Naive thymus-derived CD8-positive, alpha-beta T cell (primary cell): ENCODE data around the gene ONECUT3. TPM values are rescaled to one million over a fixed set of nuclear protein-coding genes. Genes with fewer than 3 reads are reported as not detected.

Experiments
- ATAC-seq, 2 donors: fragments of 150-1000 bp; cut with Tn5 transposase in 1 of 2; sonication (Bioruptor Pico), chemical (Tn5 transposase) in 1 of 2; 1 replicate in 1 of 2; 2 replicates in 1 of 2; pipeline ENCODE4 v1.10.0; 2021; ENCODE audit warnings: mild to moderate bottlenecking in 2 of 2, moderate library complexity in 2 of 2
- POLR2A ChIA-PET: fragments of 350-600 bp; sonication (Branson Sonifier 250); formaldehyde crosslinking; loops from one replicate; lab custom pipeline; 2021; ENCODE audit warnings: antibody characterized with exemption; lab: Charles Lee
- DNase-seq, 10 donors: peaks; one replicate each; pipeline versions ENCODE4 v3.0.0 to v3.0.0-alpha.2; 2020 to 2022
- H3K27ac Mint-ChIP-seq, 10 donors: one replicate each; pipeline ENCODE4 v1.8.0; 2020 to 2022; ENCODE audit warnings: mild to moderate bottlenecking in 10 of 10, mixed read lengths in 10 of 10, moderate library complexity in 4 of 10, inconsistent platforms in 1 of 10
- H3K27me3 Mint-ChIP-seq, 5 donors: one replicate each; pipeline ENCODE4 v1.8.0; 2021 to 2022; ENCODE audit warnings: mixed read lengths in 5 of 5
- H3K36me3 Mint-ChIP-seq, 3 donors: one replicate each; pipeline ENCODE4 v1.8.0; 2020 to 2022; ENCODE audit warnings: mixed read lengths in 3 of 3, mild to moderate bottlenecking in 2 of 3, inconsistent platforms in 1 of 3
- H3K4me1 Mint-ChIP-seq, 4 donors: one replicate each; pipeline ENCODE4 v1.8.0; 2021 to 2022; ENCODE audit warnings: mixed read lengths in 4 of 4
- H3K4me3 Mint-ChIP-seq, 10 donors: one replicate each; pipeline ENCODE4 v1.8.0; 2020 to 2022; ENCODE audit warnings: mild to moderate bottlenecking in 10 of 10, mixed read lengths in 10 of 10, moderate library complexity in 6 of 10, inconsistent platforms in 1 of 10
- H3K9me3 Mint-ChIP-seq, 9 donors: one replicate each; pipeline ENCODE4 v1.8.0; 2020 to 2022; ENCODE audit warnings: mixed read lengths in 9 of 9, mild to moderate bottlenecking in 3 of 9, inconsistent platforms in 1 of 9, moderate library complexity in 1 of 9
- polyA plus RNA-seq, 3 donors: library from polyadenylated mRNA; unstranded; fragments of 300-500 nt; fragmentation: Illumina TruSeq; gene quantifications; one replicate each; pipeline ENCODE4 v1.2.3, GENCODE V29; 2021
- total RNA-seq, 8 experiments: library from RNA in 2 of 8; stranded (reverse) in 2 of 8; gene quantifications; one replicate each; pipeline ENCODE4 v1.2.3 and lab custom pipeline; 2021 to 2026

Gene ONECUT3
- total and polyA plus RNA-seq, 5 experiments from 2014 or later: not detected

DNA sequence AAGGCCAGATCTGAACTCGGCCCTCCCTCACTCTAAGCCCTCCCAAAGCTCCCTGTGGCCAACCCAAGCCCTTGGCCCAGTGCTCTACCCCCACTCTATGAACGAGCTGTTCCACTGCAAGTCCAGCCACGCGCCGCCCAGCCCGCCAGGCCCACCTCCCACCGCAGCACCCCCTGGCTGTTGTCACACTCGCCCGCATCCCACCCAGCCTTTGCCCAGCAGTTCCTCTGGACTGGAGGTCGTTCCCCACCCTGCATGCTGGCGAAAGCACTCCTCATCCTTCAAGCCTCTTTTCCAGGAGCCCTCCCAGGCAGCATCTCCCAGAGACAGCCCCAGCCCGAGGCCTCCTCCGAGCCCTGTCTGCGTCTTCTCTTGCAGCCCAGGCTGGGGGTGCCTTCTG is 33.1 kb upstream of the ONECUT3 start:
- Mint-ChIP-seq H3K4me1 (peaks cover 2 to 7% (median 7%) of the 10 kb centered on the region in 4 donors), H3K9me3 (peaks cover 0 to 13% (median 0%) of the 10 kb centered on the region in 9 donors), H3K36me3 (no peaks in the 10 kb centered on the region), H3K4me3 (no peak overlapping the region), H3K27me3 (peaks cover 27 to 74% (median 52%) of the 10 kb centered on the region in 5 donors), H3K27ac (no peak overlapping the region)
- DNase-seq (no peak), ATAC-seq (no peak)
- POLR2A ChIA-PET: interaction anchor here (0.5 to 0.6 kb wide), 2 partner anchors 182 to 1075 kb away, joined by 3 read pairs; no protein-coding TSS in a partner anchor

DNA sequence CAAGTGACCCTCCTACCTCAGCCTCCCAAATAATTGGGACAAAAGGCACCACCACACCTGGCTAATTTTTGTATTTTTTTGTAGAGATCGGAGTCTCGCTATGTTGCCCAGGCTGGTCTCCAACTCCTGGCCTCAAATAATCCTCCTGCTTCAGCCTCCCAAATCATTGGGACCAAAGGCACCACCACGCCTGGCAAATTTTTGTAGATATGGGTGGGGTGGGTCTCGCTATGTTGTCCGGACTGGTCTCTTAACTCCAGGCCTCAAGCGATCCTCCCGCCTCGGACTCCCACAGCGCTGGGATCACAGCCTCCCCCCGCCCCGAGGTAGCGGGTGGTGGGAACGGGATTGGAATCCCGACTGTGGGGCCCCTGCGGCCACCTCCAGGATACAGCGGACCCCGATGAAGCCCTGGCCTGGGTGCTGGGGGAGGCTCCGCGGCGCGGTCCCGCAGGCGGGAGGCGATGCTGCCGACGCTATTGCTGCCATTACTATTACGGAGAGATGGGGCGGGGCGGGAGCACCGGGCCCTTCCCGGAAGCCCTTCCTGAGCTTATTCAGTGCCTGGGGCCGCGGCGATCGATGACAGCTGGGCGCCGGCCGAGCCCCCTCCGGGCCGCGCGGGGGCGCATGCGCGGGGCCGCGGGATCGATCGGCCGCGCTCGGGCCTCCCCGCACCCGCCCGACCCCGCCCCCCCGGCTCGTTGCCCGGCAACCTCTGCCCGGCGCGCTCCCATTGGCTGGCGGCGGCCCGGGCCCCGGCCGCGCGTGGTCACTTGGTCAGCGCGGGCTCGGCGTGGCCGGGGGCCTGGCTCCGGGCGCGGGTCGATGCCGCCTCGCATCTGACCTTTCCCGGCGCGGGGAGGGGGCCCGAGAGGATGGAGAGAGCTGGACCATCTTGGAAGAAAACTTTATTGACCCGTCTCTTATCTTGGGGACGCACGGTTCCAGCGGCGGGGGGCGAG is 27.9 kb upstream of the ONECUT3 start:
- Mint-ChIP-seq H3K27me3 (peaks cover 20 to 67% (median 46%) of the 10 kb centered on the region in 5 donors), H3K27ac (no peak overlapping the region), H3K4me1 (peaks cover 5 to 8% (median 7%) of the 10 kb centered on the region in 4 donors), H3K4me3 (peak overlapping the region; percentile 53 to 78 (median 66)), H3K36me3 (no peaks in the 10 kb centered on the region), H3K9me3 (no peaks in the 10 kb centered on the region)
- ATAC-seq (peak; percentile 61 to 70), DNase-seq (peak in 2 of 10 donors; percentile 24 to 36)
- POLR2A ChIA-PET: no interaction called here

DNA sequence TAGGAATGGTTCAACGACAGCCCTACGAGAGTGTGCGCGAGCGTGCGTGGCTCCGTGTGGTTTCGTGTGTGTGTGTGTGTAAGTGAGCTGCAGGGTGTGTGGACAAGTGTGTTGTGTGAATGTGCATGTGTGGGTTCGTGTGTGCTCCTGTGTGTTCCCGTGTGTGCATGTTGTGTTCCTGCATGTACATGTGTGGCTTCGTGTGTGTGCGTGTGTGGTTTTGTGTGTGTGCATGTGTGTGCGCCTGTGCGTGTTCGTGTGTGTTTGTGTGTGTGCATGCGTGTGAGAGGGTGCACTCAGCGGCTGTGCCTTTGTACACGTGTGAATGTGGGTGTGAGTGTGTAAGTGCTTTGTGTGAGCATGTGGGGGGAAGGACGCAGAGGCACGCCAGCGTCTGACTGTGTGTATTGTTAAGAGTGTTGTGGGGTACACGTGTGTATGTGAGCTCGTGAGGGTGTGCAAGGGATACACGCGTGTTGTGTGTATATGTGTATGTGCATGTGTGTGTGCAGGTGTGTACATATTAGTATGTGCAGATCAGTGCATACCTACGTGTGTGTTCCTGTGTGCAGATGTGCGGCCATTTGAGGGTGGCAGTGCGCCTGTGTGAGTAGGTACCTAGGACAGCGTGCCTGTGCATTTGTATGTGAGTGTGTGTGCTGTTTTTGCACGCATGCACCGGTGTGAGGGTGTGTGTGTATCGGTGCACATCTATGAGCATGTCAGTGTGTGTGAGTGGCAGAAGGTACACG is 24.3 kb upstream of the ONECUT3 start:
- Mint-ChIP-seq H3K4me3 (no peak overlapping the region), H3K27ac (no peak overlapping the region), H3K36me3 (no peaks in the 10 kb centered on the region), H3K27me3 (peaks cover 24 to 62% (median 39%) of the 10 kb centered on the region in 5 donors), H3K9me3 (no peaks in the 10 kb centered on the region), H3K4me1 (peaks cover 0 to 6% (median 3%) of the 10 kb centered on the region in 4 donors)
- POLR2A ChIA-PET: no interaction called here
- DNase-seq (no peak), ATAC-seq (no peak)

DNA sequence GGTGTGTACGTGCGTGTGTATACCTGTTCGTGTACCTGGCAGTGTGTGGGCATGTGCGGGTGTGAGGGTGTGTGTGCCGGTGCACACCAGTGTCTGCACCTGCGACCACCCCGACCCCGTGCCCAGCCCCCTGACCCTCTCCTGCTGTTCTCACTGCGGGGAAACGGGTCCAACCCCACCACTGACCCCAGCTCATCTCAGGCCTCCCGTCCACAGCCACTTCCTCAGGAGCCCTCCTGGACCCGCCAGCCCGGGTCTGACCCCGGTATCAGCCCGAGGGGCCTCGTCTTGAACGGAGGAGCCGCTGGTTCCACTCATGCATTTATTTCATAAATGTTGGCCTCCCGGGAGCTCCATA is 23.8 kb upstream of the ONECUT3 start:
- POLR2A ChIA-PET: no interaction called here
- H3K4me3 Mint-ChIP-seq: no peak overlapping the region
- ATAC-seq (no peak), DNase-seq (no peak)
- H3K36me3 Mint-ChIP-seq: no peaks in the 10 kb centered on the region
- peaks cover 0 to 6% (median 3%) of the 10 kb centered on the region in 4 donors for H3K4me1 Mint-ChIP-seq
- H3K27me3 Mint-ChIP-seq: peaks cover 24 to 66% (median 43%) of the 10 kb centered on the region in 5 donors
- H3K27ac Mint-ChIP-seq: no peak overlapping the region
- H3K9me3 Mint-ChIP-seq: no peaks in the 10 kb centered on the region

- Mint-ChIP-seq H3K27ac (no peak overlapping the region), H3K36me3 (no peaks in the 10 kb centered on the region), H3K9me3 (no peaks in the 10 kb centered on the region), H3K4me3 (no peak overlapping the region), H3K4me1 (peaks cover 0 to 6% (median 3%) of the 10 kb centered on the region in 4 donors), H3K27me3 (peaks cover 26 to 69% (median 41%) of the 10 kb centered on the region in 5 donors)
- POLR2A ChIA-PET: no interaction called here
- ATAC-seq (no peak), DNase-seq (no peak)
Observed at GRCh38 chr19:1730157-1730556, 23.1 kb upstream of the ONECUT3 start.

DNA sequence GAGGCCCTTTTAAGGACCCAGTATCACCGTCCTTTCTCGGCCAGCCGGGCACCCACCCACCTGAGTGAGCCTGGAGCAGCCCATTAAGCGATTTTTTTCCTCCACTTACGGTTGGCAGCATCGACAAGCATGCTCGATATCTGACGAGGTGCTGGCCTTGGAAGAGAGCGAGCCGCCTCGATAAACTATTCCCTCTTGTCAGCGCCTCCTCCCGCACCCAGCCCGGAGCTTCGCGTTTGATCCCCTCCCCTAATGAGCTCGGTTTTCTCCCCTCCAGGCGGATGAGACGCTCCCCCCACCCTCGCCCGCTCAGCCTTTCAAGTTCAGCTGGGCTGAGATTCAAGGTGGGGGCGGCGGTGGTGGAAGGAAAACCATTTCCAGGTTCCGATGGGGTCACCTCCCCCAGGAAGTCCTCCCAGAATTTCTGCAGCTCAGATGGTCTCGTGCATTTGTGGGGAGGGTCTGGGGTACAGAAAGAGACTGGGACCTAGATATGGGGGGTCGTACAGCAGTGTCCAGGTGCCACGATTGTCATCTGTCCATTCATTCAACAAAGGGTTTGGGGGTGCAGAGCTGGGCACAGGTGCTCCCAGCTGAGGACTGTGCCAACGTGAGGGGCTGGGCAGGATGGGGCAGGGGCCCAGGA is 18.9 kb upstream of the ONECUT3 start:
- no peak overlapping the region for H3K27ac Mint-ChIP-seq
- H3K27me3 Mint-ChIP-seq: peaks cover 16 to 78% (median 33%) of the 10 kb centered on the region in 5 donors

DNA sequence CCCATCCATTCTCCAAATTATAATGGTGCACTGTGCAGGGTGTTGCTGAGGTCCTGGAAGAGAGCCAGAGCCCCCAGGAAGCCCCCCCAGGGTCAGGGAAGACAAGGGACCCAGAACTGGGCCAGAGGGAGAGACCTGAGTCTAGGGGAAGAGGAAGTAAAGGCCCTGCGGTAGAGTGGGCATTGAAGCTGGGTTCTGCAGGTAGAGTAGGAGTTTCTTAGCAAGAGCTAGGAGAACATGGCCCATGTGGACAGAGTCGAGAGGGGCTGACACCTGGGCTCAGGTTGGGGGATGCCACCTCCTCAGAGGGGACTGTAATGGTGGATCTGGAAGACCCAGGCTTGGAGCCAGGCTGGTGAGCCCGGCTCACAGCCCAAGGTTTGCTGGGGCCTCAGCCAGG is 17.0 kb upstream of the ONECUT3 start:
- no peak for DNase-seq
- ATAC-seq: no peak
- H3K36me3 Mint-ChIP-seq: no peaks in the 10 kb centered on the region
- H3K27me3 Mint-ChIP-seq: peaks cover 20 to 77% (median 37%) of the 10 kb centered on the region in 5 donors
- peaks cover 0 to 9% (median 0%) of the 10 kb centered on the region in 9 donors for H3K9me3 Mint-ChIP-seq
- POLR2A ChIA-PET: no interaction called here
- H3K27ac Mint-ChIP-seq: no peak overlapping the region
- no peaks in the 10 kb centered on the region for H3K4me1 Mint-ChIP-seq
- no peak overlapping the region for H3K4me3 Mint-ChIP-seq

More for the DNA sequence above, 18.9 kb upstream of the ONECUT3 start:
- H3K9me3 Mint-ChIP-seq: peaks cover 0 to 2% (median 0%) of the 10 kb centered on the region in 9 donors
- H3K36me3 Mint-ChIP-seq: no peaks in the 10 kb centered on the region
- DNase-seq (no peak), ATAC-seq (no peak)
- H3K4me3 Mint-ChIP-seq: no peak overlapping the region
- POLR2A ChIA-PET: no interaction called here
- H3K4me1 Mint-ChIP-seq: no peaks in the 10 kb centered on the region

DNA sequence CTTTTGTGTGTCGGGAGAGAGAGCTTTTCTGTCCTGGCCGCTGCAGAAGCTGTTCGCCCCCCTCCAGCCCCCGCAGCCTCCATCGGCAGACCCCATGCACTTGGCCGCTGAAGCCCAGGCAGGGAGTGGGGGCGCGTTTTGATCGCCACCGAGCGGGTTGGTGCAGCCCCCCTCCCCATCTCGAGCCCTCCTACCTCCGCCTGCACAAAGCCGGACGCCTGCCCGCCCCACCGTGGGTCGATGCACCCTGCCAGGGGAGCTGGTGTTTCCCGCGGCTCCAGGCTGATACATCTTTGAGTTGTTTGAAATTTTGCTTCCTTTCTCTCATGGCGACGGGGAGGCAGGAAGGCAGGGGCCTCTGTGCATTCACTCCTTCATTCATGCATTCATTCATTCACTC is 16.4 kb upstream of the ONECUT3 start:
- H3K27ac Mint-ChIP-seq: peak overlapping the region in 1 of 10 donors; percentile 47
- peaks cover 0 to 9% (median 2%) of the 10 kb centered on the region in 9 donors for H3K9me3 Mint-ChIP-seq
- no peaks in the 10 kb centered on the region for H3K4me1 Mint-ChIP-seq
- H3K27me3 Mint-ChIP-seq: peaks cover 20 to 76% (median 38%) of the 10 kb centered on the region in 5 donors
- POLR2A ChIA-PET: no interaction called here
- DNase-seq: no peak
- no peak overlapping the region for H3K4me3 Mint-ChIP-seq
- no peaks in the 10 kb centered on the region for H3K36me3 Mint-ChIP-seq
- ATAC-seq: no peak

GRCh38 chr19:1739960-1740629 is 13.2 kb upstream of the ONECUT3 start:
- Mint-ChIP-seq H3K4me3 (no peak overlapping the region), H3K27ac (no peak overlapping the region), H3K4me1 (no peaks in the 10 kb centered on the region), H3K27me3 (peaks cover 13 to 72% (median 22%) of the 10 kb centered on the region in 5 donors), H3K36me3 (no peaks in the 10 kb centered on the region), H3K9me3 (peaks cover 0 to 9% (median 2%) of the 10 kb centered on the region in 9 donors)
- ATAC-seq (no peak), DNase-seq (no peak)
- POLR2A ChIA-PET: no interaction called here

DNA sequence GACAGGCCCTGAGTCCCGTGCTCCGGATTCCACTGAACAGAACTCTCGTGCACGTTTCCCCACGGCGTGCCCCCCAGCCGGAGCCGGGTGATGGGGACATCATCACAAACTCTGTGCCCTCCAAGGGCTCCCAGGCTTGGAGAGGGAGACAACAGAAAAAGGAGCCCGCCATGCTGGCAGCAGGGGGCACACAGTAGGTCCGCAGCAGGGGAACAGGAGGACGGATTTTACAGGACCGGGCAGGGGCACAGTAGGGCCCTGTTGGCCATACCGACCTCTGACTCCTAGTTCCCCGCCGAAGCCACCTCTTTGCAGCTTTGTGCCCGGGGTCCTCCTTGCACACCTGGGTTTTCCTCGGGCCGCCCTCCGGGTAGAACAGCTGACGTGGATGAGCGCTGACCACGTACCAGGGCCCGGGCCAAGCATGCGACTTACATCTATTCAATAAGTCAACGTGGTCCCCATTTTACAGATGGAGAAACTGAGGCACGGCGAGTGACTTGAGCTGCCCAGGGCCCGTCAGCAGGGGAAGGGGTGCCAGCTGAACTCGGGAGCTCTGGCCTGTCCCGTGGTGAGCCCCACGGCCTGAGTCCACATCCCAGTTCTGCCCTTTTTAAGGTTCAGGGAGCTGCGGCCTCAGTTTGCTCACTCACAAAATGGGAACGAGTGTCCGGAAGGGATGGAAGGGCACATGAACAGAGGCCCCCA is 10.2 kb upstream of the ONECUT3 start:
- Mint-ChIP-seq H3K9me3 (peaks cover 0 to 9% (median 2%) of the 10 kb centered on the region in 9 donors), H3K27ac (no peak overlapping the region), H3K27me3 (peaks cover 11 to 67% (median 19%) of the 10 kb centered on the region in 5 donors), H3K4me1 (peaks cover 5 to 13% (median 10%) of the 10 kb centered on the region in 4 donors), H3K36me3 (no peaks in the 10 kb centered on the region), H3K4me3 (no peak overlapping the region)
- ATAC-seq (no peak), DNase-seq (no peak)
- POLR2A ChIA-PET: interaction anchor here (0.5 to 0.7 kb wide), 2 partner anchors 22 to 145 kb away, joined by 3 read pairs; no protein-coding TSS in a partner anchor

DNA sequence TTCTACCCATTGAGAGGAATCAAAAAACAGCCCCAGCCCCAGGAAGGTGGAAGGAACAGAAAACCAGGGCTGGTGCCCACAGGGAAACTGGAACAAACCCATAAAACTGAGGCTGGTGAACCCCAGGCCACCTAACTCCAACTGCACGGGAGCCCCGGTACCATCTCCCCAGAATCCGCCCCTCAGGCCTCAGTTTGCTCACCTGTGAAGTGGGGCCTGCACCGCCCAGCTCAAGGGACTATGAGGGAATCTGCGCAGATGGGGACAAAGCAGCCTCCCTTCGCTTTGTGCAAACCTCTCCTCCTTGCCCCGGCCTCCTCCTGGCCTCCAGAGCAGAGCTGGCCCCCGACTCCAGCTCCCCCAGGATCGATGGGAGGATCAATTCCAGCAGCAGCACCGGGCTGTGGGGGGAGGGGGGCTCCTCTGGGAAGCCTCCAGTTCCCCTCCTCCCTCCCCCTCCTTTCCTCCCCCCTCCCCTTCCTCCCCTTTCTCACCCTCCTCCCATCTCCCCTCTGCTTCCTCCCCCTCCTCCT is 9.1 kb upstream of the ONECUT3 start:
- H3K27me3 Mint-ChIP-seq: peaks cover 11 to 64% (median 17%) of the 10 kb centered on the region in 5 donors
- H3K27ac Mint-ChIP-seq: no peak overlapping the region
- H3K4me1 Mint-ChIP-seq: peaks cover 5 to 13% (median 11%) of the 10 kb centered on the region in 4 donors
- H3K4me3 Mint-ChIP-seq: no peak overlapping the region
- DNase-seq (no peak), ATAC-seq (no peak)
- POLR2A ChIA-PET: no interaction called here
- peaks cover 0 to 9% (median 2%) of the 10 kb centered on the region in 9 donors for H3K9me3 Mint-ChIP-seq
- H3K36me3 Mint-ChIP-seq: no peaks in the 10 kb centered on the region
